Spinal cord (tissue), 10 donors: ENCODE measurements around the gene MYBPC1. TPM values are rescaled to one million over a fixed set of nuclear protein-coding genes. Genes with fewer than 3 reads are reported as not detected.

Experiments used
- DNase-seq, 6 donors: peaks; one replicate each; pipeline versions ENCODE4 v3.0.0 to v3.0.0-alpha.2; 2013 to 2015; ENCODE audit warnings: low spot score in 6 of 6, low read depth in 4 of 6
- H3K27ac ChIP-seq: one replicate; pipeline ENCODE4 v1.5.1; 2013; ENCODE audit warnings: low read depth, low read length, control low read depth
- H3K27me3 ChIP-seq: one replicate; pipeline ENCODE4 v1.6.1; 2013; ENCODE audit warnings: low read length; ENCODE audit not compliant: control insufficient read depth, insufficient read depth
- H3K36me3 ChIP-seq: one replicate; pipeline ENCODE4 v1.6.1; 2013; ENCODE audit warnings: low read length; ENCODE audit not compliant: control insufficient read depth, insufficient read depth
- H3K4me1 ChIP-seq: one replicate; pipeline ENCODE4 v1.6.1; 2013; ENCODE audit warnings: low read length; ENCODE audit not compliant: control insufficient read depth, insufficient read depth
- H3K4me3 ChIP-seq: one replicate; pipeline ENCODE4 v1.5.1; 2013; ENCODE audit warnings: low read depth, low read length, control low read depth
- H3K9me3 ChIP-seq: one replicate; pipeline ENCODE4 v1.6.1; 2013; ENCODE audit warnings: low read length; ENCODE audit not compliant: control insufficient read depth, insufficient read depth
- WGBS: methylation state at CpG from one replicate; pipeline ENCODE4 v1.1.5; 2013; ENCODE audit warnings: missing lambda C conversion rate; ENCODE audit not compliant: insufficient coverage; 5-methylcytosine and 5-hydroxymethylcytosine counted together
- polyA plus RNA-seq, 2 donors: library from polyadenylated mRNA; unstranded; fragments of 120-200 nt; gene quantifications; one replicate each; pipeline ENCODE4 v1.2.1, GENCODE V29; 2013; ENCODE audit not compliant: insufficient read length in 2 of 2
- total RNA-seq, 2 donors: library from RNA; depleted of rRNA in 1 of 2; stranded (reverse); fragments of 120-200 nt in 1 of 2; fragments of >200 nt in 1 of 2; gene quantifications; one replicate each; pipeline versions ENCODE4 v1.2.3 to v1.2.4, GENCODE V29; 2013 to 2014
- donor health status: healthy.

MYBPC1 gene
- total and polyA plus RNA-seq, 4 donors, result 4.6 to 13.8 (median 6.5) TPM

DNA sequence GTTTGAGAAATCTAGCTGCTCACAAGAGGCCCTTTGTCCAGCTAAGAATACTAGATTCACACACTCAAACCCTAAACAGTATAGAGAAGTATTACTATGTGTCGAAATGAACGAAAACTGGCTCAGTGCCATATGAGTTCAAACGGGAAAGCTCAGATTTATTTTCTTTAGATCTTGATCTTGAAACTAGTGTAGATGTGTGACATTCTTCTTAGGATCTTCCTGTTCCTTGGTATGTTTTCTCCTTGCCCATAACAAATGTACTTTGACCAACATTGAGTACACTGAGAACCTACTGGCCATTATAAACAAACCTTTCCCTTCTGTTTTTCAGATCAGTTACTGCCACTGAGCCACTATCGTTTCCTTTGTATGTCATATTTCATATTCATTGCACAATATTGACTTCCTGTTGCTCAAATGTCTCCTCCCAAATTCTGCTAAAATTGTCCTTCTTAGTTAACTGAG lies 21.3 kb downstream of the MYBPC1 start:
- 90% methylated on average over 1 of the region's 4 CpGs for whole genome bisulfite sequencing
- Histone ChIP-seq H3K27me3 (no peaks in the 10 kb centered on the region), H3K4me3 (no peak overlapping the region), H3K4me1 (no peaks in the 10 kb centered on the region), H3K27ac (no peak overlapping the region), H3K36me3 (no peaks in the 10 kb centered on the region), H3K9me3 (no peaks in the 10 kb centered on the region)
- peak in 1 of 6 donors; percentile 19 for DNase-seq

DNA sequence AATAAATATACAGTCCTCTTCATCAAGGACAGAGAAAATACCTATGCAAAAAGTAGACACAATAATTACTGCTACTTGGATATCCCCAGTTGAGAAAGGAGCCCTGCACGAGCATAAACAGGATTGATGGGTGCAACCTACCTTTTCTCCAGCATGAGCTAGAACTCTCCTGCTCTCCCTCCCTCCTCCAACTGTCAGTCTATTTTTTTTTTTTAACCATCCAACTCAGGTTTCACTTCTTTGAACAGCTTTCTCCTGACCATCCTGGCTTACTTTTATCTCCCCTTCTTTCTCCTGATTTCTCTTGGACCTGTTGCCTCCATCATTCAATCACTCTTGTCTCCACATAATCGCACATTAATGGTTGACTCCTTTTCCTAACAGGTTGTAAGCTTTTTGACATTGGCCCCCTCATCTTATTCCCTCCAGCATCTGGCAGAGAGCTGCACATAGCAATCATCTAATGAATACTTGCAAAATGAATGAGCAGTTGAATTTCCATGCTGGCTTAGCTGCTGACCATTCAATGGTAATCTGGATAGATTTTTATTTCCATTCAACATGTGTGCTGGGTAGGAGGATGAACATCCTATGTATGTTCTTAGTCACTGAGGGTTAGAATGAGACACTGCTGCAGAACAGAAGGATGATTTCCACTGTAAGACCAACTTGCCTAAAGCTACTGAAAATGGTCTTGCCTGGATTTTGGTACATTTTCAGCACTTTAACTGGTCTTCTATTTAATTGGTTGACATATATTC lies 24.4 kb downstream of the MYBPC1 start:
- Histone ChIP-seq H3K4me1 (no peaks in the 10 kb centered on the region), H3K4me3 (no peak overlapping the region), H3K9me3 (no peaks in the 10 kb centered on the region), H3K36me3 (no peaks in the 10 kb centered on the region), H3K27me3 (no peaks in the 10 kb centered on the region), H3K27ac (no peak overlapping the region)
- no peak for DNase-seq
- 95% methylated on average over 2 of the region's 2 CpGs for WGBS

DNA sequence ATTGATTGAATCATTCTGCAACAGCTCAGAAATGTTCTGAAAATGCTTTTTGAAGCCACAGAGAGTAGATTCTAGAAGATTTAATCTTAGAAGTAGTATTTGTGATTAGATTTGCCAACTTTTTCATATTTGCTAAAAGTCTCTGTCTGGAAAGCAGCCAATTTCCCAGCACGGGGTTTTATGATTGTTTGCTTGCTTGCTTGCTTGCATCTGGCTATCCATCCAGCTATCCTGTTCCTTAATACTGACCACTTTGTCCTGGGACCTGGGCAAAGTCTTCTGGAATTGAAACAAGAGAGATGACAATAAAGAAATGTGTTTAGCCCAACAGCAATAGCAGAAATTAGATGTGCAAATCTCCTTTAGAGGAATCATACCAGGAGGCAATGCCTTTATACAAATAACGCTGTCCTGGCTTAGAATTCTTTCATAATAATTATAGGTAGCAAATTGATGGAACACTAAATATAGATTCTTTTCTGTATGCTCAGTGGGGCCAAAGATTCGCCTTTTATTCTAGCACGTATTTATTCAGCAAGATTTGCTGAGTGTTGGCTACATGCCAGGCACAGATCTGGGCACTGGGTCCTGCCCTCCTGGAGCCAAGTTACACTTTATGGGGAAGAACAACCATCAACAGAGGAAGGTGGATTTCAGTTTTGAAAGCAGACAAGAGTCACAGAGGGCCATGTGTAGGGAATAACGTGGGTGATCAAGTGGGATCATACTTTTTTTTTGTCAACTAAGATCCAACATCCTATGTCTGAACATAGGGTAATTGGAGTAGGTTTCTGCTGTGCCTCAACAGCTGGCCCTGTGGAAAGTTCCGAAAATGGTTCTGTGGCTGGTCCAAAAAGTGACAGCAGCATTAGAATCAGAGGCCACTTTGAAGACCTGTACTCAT lies 25.3 kb downstream of the MYBPC1 start:
- Histone ChIP-seq H3K36me3 (no peaks in the 10 kb centered on the region), H3K4me3 (no peak overlapping the region), H3K9me3 (no peaks in the 10 kb centered on the region), H3K4me1 (no peaks in the 10 kb centered on the region), H3K27me3 (no peaks in the 10 kb centered on the region), H3K27ac (no peak overlapping the region)
- peak in 2 of 6 donors; percentile 21 to 28 for DNase-seq
- 60% methylated on average over 2 of the region's 6 CpGs for WGBS

DNA sequence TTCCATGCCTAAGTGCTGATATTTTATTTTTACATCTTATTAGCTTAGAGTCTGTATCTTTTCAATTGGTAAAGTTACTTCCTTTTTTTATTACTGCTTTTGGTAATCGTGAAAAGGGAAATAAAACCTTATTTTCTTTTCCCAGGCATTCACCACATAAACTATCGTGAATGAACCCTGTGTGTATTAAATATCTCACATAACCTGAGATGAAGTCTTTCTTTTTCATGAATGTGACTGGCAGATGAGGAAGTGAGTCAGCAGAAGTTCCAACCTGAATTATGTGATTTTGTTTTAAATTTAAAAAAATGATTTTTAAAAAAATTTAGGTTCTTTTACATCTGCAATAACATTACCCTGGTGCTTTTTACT lies 26.0 kb downstream of the MYBPC1 start:
- no peak overlapping the region for H3K27ac ChIP-seq
- H3K27me3 ChIP-seq, result no peaks in the 10 kb centered on the region
- no peak overlapping the region for H3K4me3 ChIP-seq
- H3K36me3 ChIP-seq, result no peaks in the 10 kb centered on the region
- no CpG with 5 or more reads among the region's 2 CpGs for WGBS
- DNase-seq, result no peak
- H3K9me3 ChIP-seq, result no peaks in the 10 kb centered on the region
- H3K4me1 ChIP-seq, result no peaks in the 10 kb centered on the region

DNA sequence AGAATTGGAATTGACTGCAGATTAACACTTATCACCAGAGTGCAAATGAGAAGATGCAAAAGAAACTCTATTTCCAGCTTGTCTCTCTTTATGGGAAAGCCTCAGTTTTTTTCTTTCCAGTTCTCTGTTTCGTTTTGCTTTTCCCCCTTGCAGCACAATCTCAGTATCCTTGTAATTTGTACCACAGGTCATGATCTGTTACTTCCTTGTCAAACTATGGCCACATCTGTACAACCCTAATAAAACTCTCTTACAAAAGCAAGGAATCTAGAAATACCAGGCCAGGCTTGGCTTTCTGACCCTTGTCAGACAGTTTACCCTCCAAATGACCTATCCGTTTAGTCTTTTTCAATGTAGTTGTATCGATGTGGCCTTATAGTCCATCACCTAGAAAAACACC lies 33.9 kb downstream of the MYBPC1 start:
- no peak for DNase-seq
- no peaks in the 10 kb centered on the region for H3K36me3 ChIP-seq
- no peaks in the 10 kb centered on the region for H3K4me1 ChIP-seq
- 90% methylated on average over 3 of the region's 3 CpGs for WGBS
- H3K9me3 ChIP-seq, result no peaks in the 10 kb centered on the region
- H3K27ac ChIP-seq, result no peak overlapping the region
- no peak overlapping the region for H3K4me3 ChIP-seq
- no peaks in the 10 kb centered on the region for H3K27me3 ChIP-seq

DNA sequence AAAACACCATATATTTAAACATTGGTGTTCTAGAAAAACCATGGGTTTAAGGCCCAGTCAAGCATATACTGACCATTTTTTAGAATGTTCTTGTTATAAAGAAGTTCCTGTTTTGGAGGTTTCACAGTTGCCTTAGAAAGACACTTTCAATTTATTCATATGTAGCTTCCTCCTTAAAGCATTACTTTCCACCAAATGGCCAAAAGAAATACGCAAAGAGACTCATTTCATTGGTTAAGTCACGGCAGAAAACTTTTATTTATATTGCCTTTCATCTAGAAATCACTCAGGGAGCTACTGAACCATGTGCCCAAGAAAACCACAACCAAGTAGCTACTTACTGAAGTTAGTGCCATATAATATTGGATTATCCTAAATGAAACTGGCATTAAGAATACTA lies 40.0 kb downstream of the MYBPC1 start:
- Histone ChIP-seq H3K27me3 (no peaks in the 10 kb centered on the region), H3K4me1 (no peaks in the 10 kb centered on the region), H3K27ac (no peak overlapping the region), H3K36me3 (no peaks in the 10 kb centered on the region), H3K4me3 (no peak overlapping the region), H3K9me3 (no peaks in the 10 kb centered on the region)
- 93% methylated on average over 2 of the region's 2 CpGs for WGBS
- no peak for DNase-seq

DNA sequence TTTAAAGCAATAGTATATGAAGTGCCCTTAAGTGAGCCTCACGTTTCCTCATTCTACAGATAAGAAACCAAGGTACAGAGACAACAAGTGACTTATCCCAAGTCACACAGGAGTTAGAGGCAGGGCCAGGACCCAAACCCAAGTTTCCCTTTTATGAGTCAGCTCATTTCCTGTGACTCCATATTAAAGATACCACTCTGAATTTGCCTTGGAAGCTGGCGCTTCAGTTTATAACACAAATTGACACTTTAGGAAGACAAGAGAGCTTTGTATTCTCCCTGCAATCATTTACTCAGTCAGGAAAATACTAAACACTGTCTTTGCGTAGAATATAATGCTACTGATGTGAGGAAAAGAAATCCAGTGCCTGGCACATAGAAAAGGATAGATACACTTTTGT lies 43.2 kb downstream of the MYBPC1 start:
- Histone ChIP-seq H3K27ac (no peak overlapping the region), H3K9me3 (no peaks in the 10 kb centered on the region), H3K27me3 (peaks cover 6% of the 10 kb centered on the region), H3K36me3 (no peaks in the 10 kb centered on the region), H3K4me3 (no peak overlapping the region), H3K4me1 (peaks cover 5% of the 10 kb centered on the region)
- WGBS, result no CpG with 5 or more reads among the region's 3 CpGs
- DNase-seq, result peak in 2 of 6 donors; percentile 9 to 13

DNA sequence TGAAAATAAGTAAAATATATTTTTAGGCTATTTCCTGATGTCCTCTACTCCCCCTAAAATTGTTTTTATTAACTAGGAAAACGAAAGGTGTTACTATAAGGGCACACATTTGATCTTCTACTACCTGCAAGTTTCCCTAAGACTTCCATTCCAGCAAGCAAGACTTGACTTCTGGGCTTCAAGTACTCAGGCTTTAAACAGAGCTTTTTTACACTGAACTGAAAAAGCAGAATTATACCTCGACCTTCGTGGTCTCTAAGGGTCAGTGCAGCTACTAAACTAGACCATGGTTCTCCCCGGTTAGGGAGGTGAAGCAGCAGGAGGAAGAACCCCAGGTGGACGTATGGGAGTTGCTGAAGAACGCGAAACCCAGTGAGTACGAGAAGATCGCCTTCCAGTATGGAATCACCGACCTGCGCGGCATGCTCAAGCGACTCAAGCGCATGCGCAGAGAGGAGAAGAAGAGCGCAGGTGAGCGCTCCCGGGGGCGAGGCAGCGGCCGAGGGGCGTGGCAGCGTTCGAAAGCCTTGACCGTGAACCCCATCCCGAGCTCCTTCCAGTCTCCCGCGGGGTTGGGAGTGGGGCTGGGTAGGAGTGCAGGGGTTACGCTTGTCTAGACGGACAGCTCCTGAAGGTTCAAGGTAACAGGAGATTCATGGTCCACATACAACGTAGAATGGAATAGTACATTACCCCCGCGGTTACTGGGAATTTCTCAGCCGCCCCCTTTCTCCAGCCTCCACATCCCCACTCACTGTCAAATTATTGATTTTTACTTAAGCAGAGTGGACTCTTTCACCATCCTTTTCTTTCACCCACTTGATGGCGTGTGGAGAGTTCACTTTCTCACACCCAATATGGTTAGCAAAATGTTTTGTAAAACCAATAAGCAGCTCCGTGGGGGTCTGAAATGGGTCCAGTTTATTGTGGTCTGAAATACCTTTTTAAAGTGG lies 47.6 kb downstream of the MYBPC1 start:
- WGBS, result 4% methylated on average over 27 of the region's 36 CpGs
- peaks cover 5% of the 10 kb centered on the region for H3K4me1 ChIP-seq
- peak in 4 of 6 donors; percentile 21 to 89 (median 52) for DNase-seq
- peak overlapping the region; percentile 40 for H3K4me3 ChIP-seq
- H3K27ac ChIP-seq, result no peak overlapping the region
- no peaks in the 10 kb centered on the region for H3K9me3 ChIP-seq
- peaks cover 6% of the 10 kb centered on the region for H3K27me3 ChIP-seq
- no peaks in the 10 kb centered on the region for H3K36me3 ChIP-seq

DNA sequence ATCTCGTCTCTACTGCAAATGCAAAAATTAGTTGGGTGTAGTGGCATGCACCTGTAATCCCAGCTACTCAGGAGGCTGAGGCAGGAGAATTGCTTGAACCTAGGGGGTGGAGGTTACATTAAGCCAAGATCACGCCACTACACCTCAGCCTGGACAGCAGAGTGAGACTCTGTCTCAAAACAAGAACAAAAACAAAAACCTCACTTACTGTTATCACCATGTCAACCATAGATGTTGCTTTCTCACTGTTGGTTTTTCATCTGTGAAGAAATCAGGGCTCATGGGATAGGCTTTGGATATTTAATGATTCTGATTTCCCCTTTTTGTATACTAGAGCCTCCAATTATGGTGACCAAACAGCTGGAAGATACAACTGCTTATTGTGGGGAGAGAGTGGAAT lies 52.9 kb downstream of the MYBPC1 start:
- DNase-seq, result no peak
- WGBS, result no CpG with 5 or more reads among the region's 2 CpGs

More for the DNA sequence above, 52.9 kb downstream of the MYBPC1 start:
- Histone ChIP-seq H3K27me3 (no peaks in the 10 kb centered on the region), H3K27ac (no peak overlapping the region), H3K9me3 (no peaks in the 10 kb centered on the region), H3K36me3 (no peaks in the 10 kb centered on the region), H3K4me1 (no peaks in the 10 kb centered on the region), H3K4me3 (no peak overlapping the region)
